AG04450 (cell line): ENCODE data around the gene MMS22L. TPM values are rescaled to one million over a fixed set of nuclear protein-coding genes. Genes with fewer than 3 reads are reported as not detected.

Source experiments
- CTCF ChIA-PET: fragments of 300-600, 350-600 bp; formaldehyde crosslinking; extraction: SDS; loops from one replicate; lab custom pipeline; 2022; ENCODE audit warnings: antibody characterized with exemption, inconsistent platforms; lab: Charles Lee
- POLR2A ChIA-PET: fragments of 350-600 bp; formaldehyde crosslinking; extraction: SDS; loops from one replicate; lab custom pipeline; 2021; ENCODE audit warnings: antibody characterized with exemption, inconsistent platforms; lab: Yijun Ruan, JAX
- DNase-seq: peaks from one replicate; pipeline ENCODE4 v3.0.0-alpha.2; 2011; ENCODE audit warnings: low read depth, low spot score
- H3K27ac ChIP-seq: one replicate; pipeline ENCODE4 v1.5.1; 2012; ENCODE audit warnings: low read depth, low read length, control low read depth
- H3K27me3 ChIP-seq: one replicate; pipeline ENCODE4 v1.6.0; 2012; ENCODE audit warnings: low read length; ENCODE audit not compliant: control insufficient read depth, insufficient read depth
- H3K4me3 ChIP-seq: 2 replicates; pipeline ENCODE4 v1.5.1; 2011; ENCODE audit warnings: mild to moderate bottlenecking, low read depth, low read length, control low read depth
- H3K9me3 ChIP-seq: 2 replicates; pipeline ENCODE4 v1.5.1; 2012; ENCODE audit warnings: low read length; ENCODE audit not compliant: control insufficient read depth, insufficient read depth
- polyA minus RNA-seq: library from RNA; depleted of rRNA, polyadenylated mRNA; stranded (reverse); fragments of >200 nt; gene quantifications from 2 replicates; pipeline ENCODE4 v1.2.3, GENCODE V29; 2011; rRNA and poly(A)+ RNA removed
- polyA plus RNA-seq: library from polyadenylated mRNA; depleted of rRNA; stranded (reverse); fragments of >200 nt; gene quantifications from 2 replicates; pipeline ENCODE4 v1.2.3, GENCODE V29; 2011; rRNA removed
- TF ChIP-seq, protein P1 (sequence below): IDR thresholded peaks from 2 replicates; pipeline ENCODE4 v1.5.1; 2011; ENCODE audit warnings: low read depth, low read length, control low read depth, inconsistent platforms

Gene MMS22L, protein sequence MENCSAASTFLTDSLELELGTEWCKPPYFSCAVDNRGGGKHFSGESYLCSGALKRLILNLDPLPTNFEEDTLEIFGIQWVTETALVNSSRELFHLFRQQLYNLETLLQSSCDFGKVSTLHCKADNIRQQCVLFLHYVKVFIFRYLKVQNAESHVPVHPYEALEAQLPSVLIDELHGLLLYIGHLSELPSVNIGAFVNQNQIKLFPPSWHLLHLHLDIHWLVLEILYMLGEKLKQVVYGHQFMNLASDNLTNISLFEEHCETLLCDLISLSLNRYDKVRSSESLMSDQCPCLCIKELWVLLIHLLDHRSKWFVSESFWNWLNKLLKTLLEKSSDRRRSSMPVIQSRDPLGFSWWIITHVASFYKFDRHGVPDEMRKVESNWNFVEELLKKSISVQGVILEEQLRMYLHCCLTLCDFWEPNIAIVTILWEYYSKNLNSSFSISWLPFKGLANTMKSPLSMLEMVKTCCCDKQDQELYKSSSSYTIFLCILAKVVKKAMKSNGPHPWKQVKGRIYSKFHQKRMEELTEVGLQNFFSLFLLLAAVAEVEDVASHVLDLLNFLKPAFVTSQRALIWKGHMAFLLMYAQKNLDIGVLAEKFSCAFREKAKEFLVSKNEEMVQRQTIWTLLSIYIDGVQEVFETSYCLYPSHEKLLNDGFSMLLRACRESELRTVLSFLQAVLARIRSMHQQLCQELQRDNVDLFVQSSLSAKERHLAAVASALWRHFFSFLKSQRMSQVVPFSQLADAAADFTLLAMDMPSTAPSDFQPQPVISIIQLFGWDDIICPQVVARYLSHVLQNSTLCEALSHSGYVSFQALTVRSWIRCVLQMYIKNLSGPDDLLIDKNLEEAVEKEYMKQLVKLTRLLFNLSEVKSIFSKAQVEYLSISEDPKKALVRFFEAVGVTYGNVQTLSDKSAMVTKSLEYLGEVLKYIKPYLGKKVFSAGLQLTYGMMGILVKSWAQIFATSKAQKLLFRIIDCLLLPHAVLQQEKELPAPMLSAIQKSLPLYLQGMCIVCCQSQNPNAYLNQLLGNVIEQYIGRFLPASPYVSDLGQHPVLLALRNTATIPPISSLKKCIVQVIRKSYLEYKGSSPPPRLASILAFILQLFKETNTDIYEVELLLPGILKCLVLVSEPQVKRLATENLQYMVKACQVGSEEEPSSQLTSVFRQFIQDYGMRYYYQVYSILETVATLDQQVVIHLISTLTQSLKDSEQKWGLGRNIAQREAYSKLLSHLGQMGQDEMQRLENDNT
- polyA plus RNA-seq (6.5 and 8.9 TPM in 2 replicates), polyA minus RNA-seq (17.5 and 18.1 TPM in 2 replicates)

DNA sequence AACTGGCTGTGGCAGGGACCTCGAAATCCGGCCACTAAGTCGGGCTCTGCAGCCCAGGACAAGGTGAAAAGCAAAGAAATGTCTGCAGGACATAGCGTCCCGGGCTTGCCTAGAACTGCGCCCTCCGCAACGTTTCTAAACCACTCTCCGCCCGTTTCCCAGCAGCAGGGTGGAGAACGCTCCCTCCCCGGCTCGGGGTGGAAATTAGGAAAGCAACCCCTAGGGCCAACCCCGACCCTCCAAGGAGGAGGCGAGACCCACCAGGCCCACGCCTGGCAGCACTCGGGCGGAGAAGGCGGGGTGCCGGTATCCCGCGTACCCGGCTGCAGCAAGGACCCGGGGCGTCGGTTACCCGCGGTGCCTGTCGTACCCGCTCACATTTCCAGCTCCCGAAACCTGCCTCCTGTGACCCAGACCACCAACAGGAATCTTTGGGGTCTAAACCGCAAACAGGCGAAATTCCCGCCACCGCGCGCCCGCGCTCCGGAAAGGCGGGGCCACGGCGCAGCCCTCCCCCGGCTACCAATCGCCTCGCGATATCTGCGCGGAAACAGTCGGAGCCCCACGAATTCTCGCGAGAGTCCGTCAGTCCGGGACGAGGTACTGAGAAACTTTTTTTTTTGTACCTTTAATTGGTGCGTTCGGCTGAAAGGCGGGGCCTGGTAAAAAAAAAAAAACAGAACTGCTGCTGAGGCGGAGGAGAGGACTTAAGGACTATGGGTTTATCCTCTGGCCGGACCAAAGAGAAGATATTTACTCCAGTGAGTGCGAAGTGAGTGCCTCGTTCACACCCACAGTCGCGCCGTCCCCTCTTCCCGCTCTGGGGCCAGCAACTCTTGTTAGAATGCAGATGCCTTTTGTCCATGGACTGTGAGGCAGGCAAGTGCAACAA, at the start of gene MMS22L:
TSS of gene MMS22L (minus strand) at position 491 of the 892 bp plus-strand sequence. CDS start 739 bp downstream, outside the sequence.
- POLR2A ChIA-PET, result no interaction called here
- CTCF ChIA-PET, result no interaction called here

DNA sequence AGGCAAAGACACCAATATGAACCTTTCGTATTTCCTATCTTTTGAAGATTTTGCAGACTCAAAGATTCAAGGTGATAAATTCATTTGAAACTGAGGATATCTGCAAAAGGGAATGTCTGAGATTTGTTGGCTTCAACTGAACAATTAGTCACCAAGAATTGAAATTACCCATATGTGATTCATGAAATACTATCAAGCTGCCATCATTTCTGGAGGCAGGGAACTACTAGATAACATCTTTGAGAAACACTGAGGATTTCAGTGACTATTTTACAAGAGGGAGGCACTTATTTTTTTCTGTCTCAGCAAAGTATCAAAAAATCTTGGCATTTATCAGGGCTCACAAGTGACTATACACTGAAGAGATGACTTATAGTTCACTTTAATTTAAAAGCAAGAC, 39.8 kb upstream of the MMS22L start:
- no peak for DNase-seq
- TF ChIP-seq, protein P1, sequence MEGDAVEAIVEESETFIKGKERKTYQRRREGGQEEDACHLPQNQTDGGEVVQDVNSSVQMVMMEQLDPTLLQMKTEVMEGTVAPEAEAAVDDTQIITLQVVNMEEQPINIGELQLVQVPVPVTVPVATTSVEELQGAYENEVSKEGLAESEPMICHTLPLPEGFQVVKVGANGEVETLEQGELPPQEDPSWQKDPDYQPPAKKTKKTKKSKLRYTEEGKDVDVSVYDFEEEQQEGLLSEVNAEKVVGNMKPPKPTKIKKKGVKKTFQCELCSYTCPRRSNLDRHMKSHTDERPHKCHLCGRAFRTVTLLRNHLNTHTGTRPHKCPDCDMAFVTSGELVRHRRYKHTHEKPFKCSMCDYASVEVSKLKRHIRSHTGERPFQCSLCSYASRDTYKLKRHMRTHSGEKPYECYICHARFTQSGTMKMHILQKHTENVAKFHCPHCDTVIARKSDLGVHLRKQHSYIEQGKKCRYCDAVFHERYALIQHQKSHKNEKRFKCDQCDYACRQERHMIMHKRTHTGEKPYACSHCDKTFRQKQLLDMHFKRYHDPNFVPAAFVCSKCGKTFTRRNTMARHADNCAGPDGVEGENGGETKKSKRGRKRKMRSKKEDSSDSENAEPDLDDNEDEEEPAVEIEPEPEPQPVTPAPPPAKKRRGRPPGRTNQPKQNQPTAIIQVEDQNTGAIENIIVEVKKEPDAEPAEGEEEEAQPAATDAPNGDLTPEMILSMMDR, result no peak
- H3K27me3 ChIP-seq, result no peaks in the 10 kb centered on the region
- no peak overlapping the region for H3K4me3 ChIP-seq
- ChIA-PET POLR2A (no interaction called here), CTCF (no interaction called here)
- no peak overlapping the region for H3K27ac ChIP-seq
- H3K9me3 ChIP-seq, result no peaks in the 10 kb centered on the region

More for the DNA sequence above, at the start of gene MMS22L:
- peak within 1 kb of the TSS; percentile 95 for H3K4me3 ChIP-seq
- H3K27me3 ChIP-seq, result no peaks in the 10 kb centered on the region
- DNase-seq, result peak; percentile 88
- TF ChIP-seq, protein P1, result no peak
- peak within 1 kb of the TSS; percentile 41 for H3K27ac ChIP-seq
- no peaks in the 10 kb centered on the region for H3K9me3 ChIP-seq

DNA sequence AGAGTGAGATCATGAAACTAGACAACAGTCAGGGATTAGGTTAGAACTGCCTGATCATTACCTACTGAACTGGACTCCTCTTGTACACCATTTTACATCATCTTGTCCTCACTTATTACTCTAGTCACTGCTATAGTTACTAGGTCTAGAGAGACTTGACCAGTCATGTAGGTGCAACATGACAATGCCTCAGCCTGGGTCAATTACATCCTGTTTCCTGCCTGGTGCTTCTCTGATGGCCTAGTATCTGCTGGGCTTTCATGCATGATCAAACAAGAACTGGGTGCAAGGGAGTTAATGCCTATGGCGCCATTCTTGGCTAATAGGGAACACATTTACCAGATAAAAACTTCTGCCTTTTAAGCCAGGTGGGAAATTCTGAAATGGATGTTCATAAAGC, 39.2 kb upstream of the MMS22L start:
- Histone ChIP-seq H3K4me3 (no peak overlapping the region), H3K27ac (no peak overlapping the region), H3K9me3 (no peaks in the 10 kb centered on the region), H3K27me3 (no peaks in the 10 kb centered on the region)
- ChIA-PET POLR2A (no interaction called here), CTCF (no interaction called here)
- TF ChIP-seq, protein P1, result no peak
- no peak for DNase-seq

- peaks cover 4% of the 10 kb centered on the region for H3K27me3 ChIP-seq
- H3K9me3 ChIP-seq, result no peaks in the 10 kb centered on the region
- CTCF ChIA-PET, result no interaction called here
- POLR2A ChIA-PET, result no interaction called here
- DNase-seq, result no peak
- no peak overlapping the region for H3K27ac ChIP-seq
- H3K4me3 ChIP-seq, result no peak overlapping the region
- TF ChIP-seq, protein P1, result no peak
Measured at GRCh38 chr6:97316978-97317377, 34.0 kb upstream of the MMS22L start.
